Cerebellar nuclear complex (tissue), 1 donor: ENCODE results near the gene BHLHE41.

Experiments used
- DNase-seq, 2 experiments: peaks; one replicate each; lab custom pipeline; 2025; lab: John Stamatoyannopoulos, UW

BHLHE41 gene

DNA sequence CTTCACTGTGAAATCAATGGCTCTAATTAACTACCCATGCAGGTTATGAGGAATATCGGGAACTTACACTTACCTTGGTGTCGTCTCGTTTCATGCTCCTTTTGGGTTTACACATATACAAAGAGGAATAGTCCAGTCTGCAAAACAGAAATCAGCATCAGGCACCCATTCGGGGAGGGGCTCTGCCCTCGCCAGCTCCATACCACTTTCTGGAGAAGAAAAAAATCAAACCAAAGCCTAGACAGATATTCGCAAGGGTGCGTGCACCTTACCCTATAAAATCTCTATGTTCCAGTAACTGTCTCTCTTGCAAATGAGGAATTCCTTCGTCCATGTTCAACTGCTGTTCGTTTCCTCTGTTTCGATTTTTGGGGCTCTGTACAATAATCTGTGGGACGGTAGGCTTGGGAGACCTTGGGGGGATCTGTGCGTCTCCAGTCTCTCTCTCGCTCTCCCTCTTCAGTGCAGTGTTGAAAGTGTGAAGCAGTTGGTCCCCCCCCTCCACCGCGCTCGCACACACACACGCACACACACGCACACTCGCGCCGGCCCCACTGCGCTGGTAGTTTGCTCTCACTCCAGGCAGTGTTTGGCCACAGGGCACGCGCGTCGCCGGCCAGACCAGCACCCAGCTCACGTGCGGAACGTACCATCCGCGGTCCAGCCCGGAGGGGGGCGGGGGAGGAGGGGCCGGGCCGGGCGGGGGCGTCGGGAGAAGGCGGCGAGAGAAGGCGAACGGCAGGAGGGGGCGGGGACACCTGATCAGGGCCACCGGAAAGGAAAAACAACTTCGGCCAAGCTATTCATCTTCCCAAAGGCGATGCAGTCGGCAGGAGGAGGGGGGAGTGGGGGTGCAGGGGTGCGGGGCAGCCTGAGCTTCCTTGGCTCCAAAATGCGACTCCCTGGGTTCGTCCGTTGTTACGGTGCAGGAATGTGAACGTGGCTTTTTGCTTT is at the start of gene BHLHE41:
Gene BHLHE41 (minus strand): TSS at position 592 of the 954 bp plus-strand sequence. CDS start 258 bp downstream, at position 334.
- DNase-seq = peak in 1 of 2 experiments; percentile 69

DNA sequence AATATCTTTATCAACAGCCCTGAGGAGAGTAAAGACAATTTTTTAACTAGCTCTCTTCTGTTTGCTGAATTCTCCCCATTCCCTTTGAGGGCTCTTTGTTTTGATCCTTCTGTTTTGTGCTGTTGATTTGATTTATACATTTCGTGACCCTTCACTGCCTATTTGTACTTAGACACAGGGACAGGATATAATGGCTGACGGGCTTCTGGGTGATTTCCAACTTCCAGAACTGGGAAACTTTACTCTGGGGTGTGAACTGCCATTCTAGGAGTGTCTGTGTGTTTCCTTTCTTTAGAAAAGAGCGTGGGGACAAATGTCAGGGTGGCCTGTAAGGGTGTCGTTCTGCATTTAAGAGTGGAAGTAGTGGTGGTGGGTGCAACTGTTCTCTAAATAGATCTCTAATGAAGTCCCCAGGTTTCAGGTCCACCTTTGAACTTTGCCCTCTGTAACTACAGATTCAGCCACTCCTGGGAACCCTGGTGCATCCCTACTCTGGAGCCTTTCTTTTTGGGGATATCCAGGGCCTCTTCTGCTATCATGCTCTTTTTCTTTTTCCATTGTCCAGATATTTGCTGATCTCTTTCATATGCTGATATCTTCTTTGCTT is 48.2 kb upstream of the BHLHE41 start:
- no peak for DNase-seq

DNA sequence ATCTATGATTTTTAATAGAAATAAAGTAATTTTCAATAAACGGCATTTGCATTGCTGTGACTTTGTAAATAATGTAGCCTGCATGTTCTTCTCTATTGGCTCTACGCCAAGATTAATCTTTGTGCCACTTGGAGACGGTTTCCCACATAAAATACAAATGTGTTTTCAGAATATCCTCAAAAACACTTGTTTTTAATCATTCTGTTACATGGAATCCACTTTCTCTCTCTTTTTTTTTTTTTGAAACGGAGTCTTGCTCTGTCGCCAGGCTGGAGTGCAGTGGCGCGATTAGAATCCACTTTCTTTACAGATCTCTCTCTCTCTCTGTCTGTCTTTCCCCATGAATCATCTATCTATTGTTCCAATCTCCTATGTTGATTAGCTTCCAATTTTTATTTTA is 47.7 kb upstream of the BHLHE41 start:
- DNase-seq = no peak

DNA sequence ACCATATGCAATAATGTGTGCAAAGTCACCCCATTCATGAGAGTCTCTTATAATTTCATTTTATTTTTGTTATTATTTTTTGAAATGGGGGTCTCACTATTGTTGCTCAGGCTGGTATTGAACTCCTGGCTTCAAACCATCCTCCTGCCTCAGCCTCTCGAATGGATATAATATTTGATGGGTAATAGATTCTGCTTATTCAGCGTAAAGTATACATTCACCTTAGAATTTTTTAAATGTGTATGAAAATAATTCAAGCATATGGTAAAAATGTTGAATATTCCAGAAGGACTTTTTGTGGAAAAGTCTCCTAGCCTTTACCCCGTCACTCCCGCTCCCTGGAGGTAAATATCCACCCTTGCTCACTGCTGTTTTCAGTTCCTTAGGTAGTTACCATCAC is 47.2 kb upstream of the BHLHE41 start:
- DNase-seq = no peak

DNA sequence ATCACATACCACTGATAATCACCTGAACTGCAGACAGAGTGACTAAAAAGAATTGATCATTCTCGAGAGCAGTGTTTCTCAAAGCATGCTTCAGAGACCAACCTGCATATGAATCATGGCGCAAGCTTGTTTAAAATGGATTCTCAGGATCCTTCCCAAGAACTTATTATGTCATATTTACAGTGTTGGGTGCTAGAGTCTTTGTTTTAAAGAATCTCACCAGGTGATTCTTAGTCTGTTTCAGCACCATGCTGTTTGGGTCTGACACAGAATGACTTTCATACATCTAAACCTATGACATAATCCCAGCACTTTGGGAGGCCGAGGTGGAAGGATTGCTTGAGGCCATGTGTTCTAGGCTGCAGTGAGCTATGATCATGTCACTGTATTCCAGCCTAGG is 39.3 kb upstream of the BHLHE41 start:
- DNase-seq = no peak

DNA sequence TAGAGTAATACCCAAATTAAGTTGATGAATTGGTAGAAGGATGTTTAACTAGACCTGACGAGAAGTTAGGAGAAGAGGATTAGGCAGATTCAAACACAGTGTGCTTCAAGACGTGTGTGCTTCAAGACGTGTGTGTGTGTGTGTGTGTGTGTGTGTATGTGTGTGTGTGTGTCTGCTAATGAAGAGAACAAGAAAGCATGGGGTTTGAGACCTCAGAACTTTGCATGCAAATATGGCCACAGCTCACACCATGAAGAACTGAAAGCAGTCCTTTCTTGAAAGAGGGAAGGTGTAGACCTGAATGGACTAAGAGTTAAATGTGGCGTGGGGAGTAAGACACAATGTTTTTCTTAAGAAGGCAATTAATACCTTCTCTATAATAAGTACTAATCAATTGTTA is 38.1 kb upstream of the BHLHE41 start:
- no peak for DNase-seq

DNA sequence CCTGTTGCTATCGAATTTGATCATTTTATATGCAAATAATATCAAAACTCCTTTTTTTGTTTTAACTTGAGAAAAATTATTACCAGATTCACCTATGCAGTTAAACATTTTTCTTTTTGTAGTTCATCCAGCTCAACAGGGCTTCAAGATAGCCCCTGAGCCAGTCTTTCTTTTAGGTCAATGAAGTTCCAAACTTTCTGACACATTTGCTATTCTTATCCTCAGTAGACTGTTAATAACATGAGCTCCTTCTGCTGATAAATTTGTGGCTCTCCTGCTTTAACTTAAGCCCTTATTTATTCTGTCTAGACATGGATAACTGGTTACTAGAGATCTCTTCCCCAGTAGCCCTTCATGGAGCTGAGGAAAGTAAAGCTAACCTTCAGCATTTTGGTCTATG is 37.3 kb upstream of the BHLHE41 start:
- DNase-seq = no peak

DNA sequence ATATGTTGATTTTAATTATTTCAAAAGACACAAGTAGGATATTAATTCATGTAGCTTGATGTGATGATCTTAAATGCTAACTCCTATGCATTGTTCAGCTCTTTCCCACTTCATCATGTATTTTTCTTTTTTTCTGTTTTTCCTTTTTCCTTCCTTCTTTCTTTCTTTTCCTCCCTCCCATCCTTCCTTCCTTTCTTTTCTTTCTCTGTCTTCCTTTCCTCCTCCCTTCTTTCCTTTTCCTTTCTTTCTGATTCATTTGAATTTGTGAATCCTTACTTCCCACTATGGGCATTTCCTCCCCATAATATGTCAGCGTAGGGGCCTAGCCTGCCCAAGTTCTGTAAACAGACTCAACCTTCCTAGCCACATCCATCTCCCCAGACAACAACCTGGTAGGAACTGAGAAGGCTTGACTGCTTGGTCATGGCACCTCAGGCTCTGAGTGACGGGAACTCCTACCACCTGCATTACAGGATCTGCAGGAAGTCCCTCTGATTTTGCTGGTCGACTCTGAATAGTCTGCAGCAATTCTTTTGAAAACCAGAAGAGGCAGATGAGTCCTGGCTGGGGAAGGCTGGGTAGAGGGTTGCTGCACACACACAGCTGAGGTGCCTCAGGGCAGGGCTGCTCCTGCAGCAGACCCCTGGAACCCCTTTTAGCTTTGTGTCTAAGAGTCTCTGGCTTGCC is 33.4 kb upstream of the BHLHE41 start:
- DNase-seq = no peak

DNA sequence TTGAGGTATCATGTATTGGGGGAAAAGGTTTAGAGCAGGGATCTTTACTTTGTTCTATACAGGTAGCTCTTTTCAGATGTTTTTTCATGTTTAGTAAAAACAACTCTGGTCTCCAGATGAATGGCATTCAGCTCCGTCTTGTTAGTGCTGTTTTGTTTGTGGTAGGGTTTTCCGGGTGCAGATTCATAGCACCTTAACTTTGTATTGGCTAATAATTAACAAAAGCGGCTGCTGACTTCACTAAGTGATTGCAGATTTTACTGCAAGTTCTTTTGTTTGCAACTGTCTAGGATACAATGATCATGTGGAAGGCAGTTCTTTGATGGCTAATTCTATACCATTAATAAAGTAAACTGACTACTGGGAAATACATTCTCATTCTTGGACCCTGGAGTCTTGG is 32.2 kb upstream of the BHLHE41 start:
- no peak for DNase-seq

DNA sequence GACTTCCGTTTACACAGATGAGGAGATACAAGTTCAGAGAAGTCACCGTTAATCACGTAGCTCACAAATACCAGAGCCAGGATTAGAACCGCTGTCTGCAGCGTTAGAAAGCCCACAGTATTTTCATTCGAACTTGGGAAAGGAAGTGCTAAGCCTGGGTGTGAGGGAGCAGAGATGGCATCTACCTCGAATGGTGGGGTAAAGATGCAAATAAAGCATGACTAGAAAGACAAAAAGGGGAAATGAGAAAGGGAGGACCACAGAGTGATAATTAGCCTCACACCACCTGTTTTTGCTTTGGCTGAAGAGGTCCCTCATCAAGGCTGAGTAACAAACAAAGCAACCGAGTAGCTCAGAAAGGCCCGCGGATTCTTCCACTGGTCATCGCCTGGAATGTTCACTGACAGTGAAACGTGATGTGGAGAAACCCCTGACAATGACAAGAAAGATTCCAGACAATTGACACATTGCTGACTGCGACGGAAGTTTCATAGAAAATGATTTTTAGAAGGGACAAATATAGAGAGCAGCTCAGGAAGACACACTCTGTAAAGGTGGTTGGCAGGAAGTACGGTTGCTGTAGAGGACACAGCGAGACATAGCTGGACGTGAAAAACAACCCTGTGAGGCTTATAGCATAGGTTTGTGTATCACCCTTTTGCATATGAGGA is 31.5 kb upstream of the BHLHE41 start:
- DNase-seq = no peak

DNA sequence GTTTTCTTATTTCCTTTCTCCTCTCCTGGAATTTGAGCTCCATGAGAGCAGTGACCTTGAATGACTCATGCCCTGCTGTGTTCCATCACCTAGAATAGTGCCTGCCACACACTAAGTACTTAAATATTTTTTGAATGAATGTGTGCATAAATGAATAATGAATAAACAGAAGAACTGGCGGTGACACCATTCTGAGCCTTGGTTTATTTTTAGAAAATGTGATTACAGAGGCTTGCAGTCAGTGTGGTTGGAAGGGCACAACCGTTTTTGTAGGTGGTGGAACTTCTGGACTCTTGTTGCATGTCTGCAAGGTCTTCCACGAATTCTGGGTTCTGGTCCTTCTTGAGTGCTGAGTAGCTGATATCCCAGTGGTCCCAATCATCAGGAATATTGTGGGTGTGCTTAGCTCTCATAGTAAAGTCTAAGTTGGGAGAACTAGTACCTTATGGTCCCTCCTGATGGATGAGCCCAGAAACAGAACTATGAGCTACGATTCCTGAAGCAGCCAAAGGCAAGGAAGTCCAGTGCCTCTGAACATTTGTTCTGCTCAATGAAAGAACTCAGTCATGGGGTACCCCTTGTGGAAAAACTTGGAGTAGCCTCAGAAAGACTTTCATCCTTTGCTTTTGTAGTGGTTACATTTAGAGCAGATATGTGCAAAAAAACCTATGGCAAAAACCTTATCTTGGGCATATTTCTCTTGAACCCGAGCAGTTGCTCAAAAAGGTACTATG is 28.8 kb upstream of the BHLHE41 start:
- DNase-seq = no peak

DNA sequence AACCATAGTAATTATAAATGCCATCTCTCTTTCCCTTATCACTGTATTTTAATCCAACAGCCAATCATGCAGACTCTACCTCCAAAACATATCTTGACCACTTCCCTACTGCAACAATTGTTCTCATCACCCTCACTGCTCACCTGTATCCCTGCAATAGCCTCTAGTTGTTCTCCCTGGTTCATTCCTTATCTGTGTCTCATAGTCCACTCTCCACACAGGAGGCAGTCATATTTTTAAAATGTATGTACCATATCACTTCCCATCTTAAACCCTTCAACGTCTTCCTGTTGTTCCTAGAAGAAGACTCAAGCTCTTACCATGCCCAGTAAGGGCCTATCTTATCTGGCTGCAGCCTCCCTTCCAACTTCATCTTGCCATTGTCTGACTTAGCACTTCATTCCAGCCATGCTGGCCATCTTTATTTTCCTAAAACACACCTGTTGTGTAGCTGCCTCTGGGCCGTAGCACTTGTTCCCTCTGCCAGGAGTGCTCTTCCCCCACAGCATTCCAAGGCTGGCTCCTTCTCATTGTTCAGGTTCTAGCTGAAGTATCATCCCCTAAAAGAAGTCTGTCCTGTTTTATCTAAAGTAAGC is 27.8 kb upstream of the BHLHE41 start:
- no peak for DNase-seq

DNA sequence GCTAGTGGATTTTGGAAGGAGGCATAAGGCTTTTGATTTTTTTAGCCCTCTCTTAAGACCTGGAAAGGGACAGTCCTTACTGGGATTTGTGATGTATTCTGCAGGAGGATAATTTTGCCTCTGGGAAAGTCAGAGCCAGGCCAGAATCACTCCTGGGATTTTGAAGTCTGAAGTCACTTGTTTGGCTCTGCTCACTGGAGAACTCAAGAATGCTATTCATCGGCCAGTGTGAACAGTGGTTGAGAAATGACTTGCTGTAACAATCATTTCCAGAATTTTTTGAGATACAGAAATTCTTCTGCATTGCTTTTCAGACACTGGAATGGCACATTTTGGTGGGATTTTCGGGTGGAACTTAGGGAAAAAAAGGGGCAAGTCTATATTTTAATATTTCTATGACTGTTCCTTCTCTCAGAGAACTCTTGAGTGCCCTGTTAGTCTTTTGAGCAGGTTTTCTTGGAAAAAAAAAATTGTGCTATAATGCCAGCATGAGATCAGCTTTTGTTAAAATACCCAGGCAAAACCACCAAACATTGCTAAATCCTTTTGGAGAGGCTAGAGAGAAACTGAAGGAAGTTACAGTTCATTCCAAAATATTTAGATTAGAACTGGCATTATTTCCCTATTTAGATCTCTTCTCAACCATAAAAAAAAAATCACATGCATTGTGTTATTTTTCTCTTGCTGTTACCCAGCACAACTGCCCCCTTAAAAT is 26.1 kb upstream of the BHLHE41 start:
- no peak for DNase-seq

DNA sequence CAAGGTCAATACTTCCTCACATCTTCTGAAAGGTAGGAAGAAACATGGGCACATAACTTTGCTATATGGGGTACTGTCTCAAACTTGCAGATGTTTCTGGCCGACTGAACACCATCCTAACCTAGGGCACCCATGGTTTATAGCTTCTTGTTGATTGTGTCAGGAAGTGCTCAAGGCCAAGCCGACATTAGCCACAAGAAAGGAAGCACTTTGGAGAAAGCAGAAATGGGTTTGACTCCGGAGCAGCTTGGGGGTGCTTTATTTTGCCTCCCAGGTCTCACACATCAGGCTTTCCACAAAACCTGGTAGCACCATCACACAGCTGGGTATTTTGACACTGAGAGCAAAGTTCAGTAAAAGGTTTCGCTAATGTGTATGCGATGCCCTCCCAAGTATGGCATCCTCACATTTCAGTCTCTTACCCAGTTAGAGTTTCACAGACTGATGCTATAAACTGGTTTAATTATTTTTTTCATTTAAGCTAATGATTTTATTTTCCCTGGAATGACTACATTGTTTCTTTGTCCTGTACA is 25.2 kb upstream of the BHLHE41 start:
- no peak for DNase-seq

DNA sequence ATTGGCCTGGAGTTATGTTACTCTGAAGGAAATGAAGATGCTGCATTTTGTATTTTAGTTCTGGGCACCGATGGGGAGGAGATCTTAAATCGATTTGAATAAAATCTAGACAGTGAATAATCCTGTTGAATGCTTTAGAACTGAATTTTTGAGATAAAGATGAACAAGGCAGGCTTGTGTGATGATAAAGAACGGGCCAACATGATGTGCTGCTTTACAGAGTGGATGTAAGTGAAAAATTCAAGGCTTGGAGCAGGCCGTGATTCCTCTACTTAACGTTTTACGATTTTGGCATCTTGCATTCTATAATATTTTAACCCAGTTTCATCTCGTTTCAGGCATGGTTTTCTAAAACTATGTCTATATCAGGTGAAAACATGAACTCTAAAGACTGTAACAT is 23.5 kb upstream of the BHLHE41 start:
- DNase-seq = no peak

DNA sequence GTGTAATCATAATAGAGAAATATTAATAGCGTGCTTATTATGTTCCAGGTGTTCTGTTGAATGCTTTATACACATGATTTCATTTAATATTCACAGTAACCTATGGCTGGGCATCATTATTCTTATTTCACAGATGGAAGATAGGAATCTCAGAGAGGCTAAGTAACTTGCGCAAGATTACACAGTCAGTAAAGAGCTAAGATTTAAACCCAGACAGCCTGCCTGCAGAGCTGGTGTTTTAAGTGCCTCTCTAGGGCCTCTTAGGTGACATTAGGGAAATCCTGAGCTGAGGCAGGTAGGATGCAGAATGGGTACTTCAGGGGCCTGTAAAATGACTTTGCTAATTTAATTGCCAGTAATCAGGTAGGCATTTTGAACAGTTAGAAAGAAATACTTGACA is 18.5 kb upstream of the BHLHE41 start:
- no peak for DNase-seq

DNA sequence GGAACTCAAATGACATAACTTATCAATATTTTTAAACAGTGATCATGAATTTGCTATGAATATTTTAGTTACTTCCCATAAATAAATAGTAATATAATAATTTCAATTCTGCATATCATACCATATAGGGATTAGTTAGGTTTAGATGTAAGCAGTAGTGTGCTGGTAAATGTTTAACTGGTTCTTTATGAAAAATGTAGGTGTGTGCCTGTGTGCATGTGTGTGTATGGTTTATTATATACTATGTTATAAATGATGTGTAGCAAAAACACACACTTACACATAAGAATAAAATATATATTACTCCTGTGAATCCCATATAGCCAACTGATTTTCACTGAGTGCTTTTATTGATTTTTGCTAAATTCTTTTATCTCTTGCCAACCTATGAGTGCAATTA is 14.0 kb upstream of the BHLHE41 start:
- DNase-seq = no peak

DNA sequence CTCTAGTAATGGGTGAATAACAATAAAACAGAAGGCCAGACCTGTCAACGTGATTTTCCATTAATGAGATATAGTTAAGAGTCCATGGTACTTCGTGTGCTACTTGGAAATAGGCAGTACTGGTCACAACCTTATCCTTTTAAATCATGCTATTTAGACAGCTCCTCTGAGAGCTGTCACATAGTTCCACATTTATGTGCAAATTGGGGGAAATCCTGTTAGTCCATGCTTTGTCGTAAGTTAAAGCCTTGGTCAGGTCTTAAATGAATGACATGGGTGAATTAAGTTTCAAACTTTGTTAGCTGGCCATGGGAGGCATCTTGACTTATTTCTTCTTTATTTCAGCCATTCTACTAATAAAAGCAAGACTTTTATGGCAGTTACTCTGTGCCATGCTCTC is 11.9 kb upstream of the BHLHE41 start:
- no peak for DNase-seq

DNA sequence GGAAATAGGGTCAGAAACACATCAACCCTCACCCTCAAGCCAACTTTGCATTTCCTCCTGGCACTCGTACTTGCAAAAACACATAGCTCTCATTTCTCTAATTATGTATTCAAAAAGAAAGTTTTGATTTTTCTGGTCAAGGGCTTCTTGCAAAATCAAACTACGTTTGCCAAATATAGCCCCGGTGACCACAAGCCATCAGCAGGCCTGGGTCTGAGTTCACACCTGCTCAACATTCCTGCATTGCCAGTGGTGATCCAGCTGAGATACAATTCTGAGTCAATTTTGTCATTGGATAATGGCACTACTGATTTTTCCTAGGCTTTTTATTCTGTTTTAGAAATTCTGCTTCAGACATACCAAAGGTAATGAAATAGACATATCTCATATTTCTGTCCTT is 10.7 kb upstream of the BHLHE41 start:
- no peak for DNase-seq

DNA sequence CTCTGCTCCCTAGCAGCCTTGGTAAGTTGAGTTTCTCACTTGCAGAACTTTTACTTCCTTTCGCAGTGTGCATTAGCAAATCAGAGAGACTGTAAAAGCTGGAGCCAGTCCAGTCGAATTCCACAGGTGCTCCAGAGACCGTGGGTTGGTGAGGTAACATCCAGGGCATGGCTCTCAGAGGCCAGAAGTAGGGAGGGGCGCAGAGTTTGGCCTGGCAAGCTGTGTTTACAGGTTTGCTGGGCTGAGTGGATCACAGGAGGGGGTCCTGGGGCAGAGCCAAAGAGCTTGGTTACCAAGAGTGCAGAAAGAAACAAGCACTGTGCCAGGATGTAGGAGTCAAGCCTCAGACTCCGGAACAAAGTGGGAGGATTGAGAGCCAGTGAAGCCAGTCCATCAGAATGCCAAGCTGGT is 10.2 kb upstream of the BHLHE41 start:
- DNase-seq = no peak
